Testis (tissue), 3 donors: ENCODE data around the gene GZF1. TPM values are rescaled to one million over a fixed set of nuclear protein-coding genes. Genes with fewer than 3 reads are reported as not detected.

Source experiments
- DNase-seq: peaks from one replicate; pipeline ENCODE4 v3.0.0-alpha.2; 2019
- H3K27ac ChIP-seq, 2 donors: fragments of 200-600 bp; sonication (generic); one replicate each; pipeline ENCODE4 v1.5.1; 2019
- H3K27me3 ChIP-seq: fragments of 200-600 bp; sonication (generic); one replicate; pipeline ENCODE4 v1.5.1; 2019
- H3K36me3 ChIP-seq: fragments of 200-600 bp; sonication (generic); one replicate; pipeline ENCODE4 v1.5.1; 2017; ENCODE audit warnings: low read depth; ENCODE audit errors: missing control alignments
- H3K4me1 ChIP-seq: fragments of 200-600 bp; sonication (generic); one replicate; pipeline ENCODE4 v1.5.1; 2019
- H3K4me3 ChIP-seq, 2 donors: fragments of 200-600 bp; sonication (generic); one replicate each; pipeline ENCODE4 v1.5.1; 2017 to 2019
- H3K9me3 ChIP-seq: fragments of 200-600 bp; sonication (generic); one replicate; pipeline ENCODE4 v1.5.1; 2017
- CTCF ChIP-seq, 3 experiments: fragments of 450-650 bp in 2 of 3; fragments of 200-600 bp in 1 of 3; sonication (generic) in 1 of 3; IDR thresholded peaks; one replicate each; pipeline ENCODE4 v1.5.1; 2016 to 2019; ENCODE audit warnings: antibody characterized with exemption in 3 of 3, mild to moderate bottlenecking in 2 of 3, moderate library complexity in 1 of 3
- POLR2A ChIP-seq: fragments of 450-650 bp; IDR thresholded peaks from one replicate; pipeline ENCODE4 v1.6.1; 2017; ENCODE audit warnings: antibody characterized with exemption, mild to moderate bottlenecking, moderate library complexity
- WGBS, 2 donors: methylation state at CpG; one replicate each; pipeline ENCODE4 v1.1.5; 2018; 5-methylcytosine and 5-hydroxymethylcytosine counted together
- intact Hi-C: fragments of 100-400 bp; cut with DNase I; formaldehyde crosslinking; loops from one replicate; pipeline ENCODE4 v1.15.1; 2023; ENCODE audit warnings: low total_unique reads
- polyA plus RNA-seq: library from polyadenylated mRNA; stranded (reverse); fragments of 350-450 nt; fragmentation: Illumina TruSeq; extraction: RNeasy Lipid Tissue Mini Kit (QIAGEN cat#74804); gene quantifications from one replicate; pipeline ENCODE4 v1.2.3, GENCODE V29; 2014; ENCODE audit warnings: low read depth, low replicate concordance; ENCODE audit not compliant: insufficient read depth
- total RNA-seq, 2 donors: library from RNA; depleted of rRNA; stranded (reverse); fragments of >200 nt; gene quantifications; one replicate each; pipeline ENCODE4 v1.2.3, GENCODE V29; 2016

The GZF1 gene
- total and polyA plus RNA-seq, 3 donors from 2014 or later, result 32.4 to 47.4 (median 46.1) TPM

- 55 to 60% methylated on average over 6 of the region's 6 CpGs for WGBS, 2 donors
- Histone ChIP-seq H3K4me3 (no peak overlapping the region), H3K36me3 (no peaks in the 10 kb centered on the region), H3K27ac (no peak overlapping the region), H3K9me3 (no peaks in the 10 kb centered on the region), H3K27me3 (no peaks in the 10 kb centered on the region), H3K4me1 (peaks cover 26% of the 10 kb centered on the region)
- intact Hi-C loops, result no loop called here
- TF ChIP-seq CTCF (IDR thresholded peaks at IDR 0.05) (no peak), POLR2A (no peak)
- no peak for DNase-seq
Measured at GRCh38 chr20:23396950-23397627, 35.1 kb downstream of the GZF1 start.

DNA sequence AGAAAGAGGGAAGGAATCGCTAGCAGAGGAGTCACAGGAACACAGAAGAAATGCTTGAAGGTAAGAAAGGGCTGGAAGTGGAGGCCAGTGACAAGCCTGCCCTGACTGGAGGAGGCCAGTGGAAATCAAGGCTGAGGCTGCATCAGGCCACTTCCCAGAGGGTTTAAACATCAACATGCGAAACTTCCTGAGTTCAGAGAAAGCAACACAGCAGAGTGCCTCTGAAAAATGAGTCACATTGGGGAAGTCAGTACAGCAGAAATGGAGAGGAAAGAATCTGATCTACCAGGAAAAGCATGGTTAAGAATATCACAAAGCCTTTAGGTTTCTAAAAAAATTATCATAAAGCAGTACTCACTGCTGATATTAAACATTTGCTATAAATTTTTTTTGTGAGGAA is 36.0 kb downstream of the GZF1 start:
- H3K4me1 ChIP-seq, result peaks cover 33% of the 10 kb centered on the region
- WGBS, 2 donors, result 80 to 87% methylated on average over 2 of the region's 2 CpGs
- DNase-seq, result no peak
- no peak overlapping the region for H3K27ac ChIP-seq
- intact Hi-C loops, result no loop called here
- TF ChIP-seq CTCF (IDR thresholded peaks at IDR 0.05) (no peak), POLR2A (no peak)
- H3K36me3 ChIP-seq, result no peaks in the 10 kb centered on the region
- no peaks in the 10 kb centered on the region for H3K9me3 ChIP-seq
- no peaks in the 10 kb centered on the region for H3K27me3 ChIP-seq
- H3K4me3 ChIP-seq, result no peak overlapping the region

- WGBS, 2 donors, result 85 to 89% methylated on average over 6 of the region's 6 CpGs
- Histone ChIP-seq H3K4me1 (peaks cover 49% of the 10 kb centered on the region), H3K27ac (no peak overlapping the region), H3K9me3 (no peaks in the 10 kb centered on the region), H3K27me3 (no peaks in the 10 kb centered on the region), H3K4me3 (no peak overlapping the region), H3K36me3 (no peaks in the 10 kb centered on the region)
- intact Hi-C loops, result no loop called here
- TF ChIP-seq CTCF (IDR thresholded peaks at IDR 0.05) (no peak), POLR2A (no peak)
- no peak for DNase-seq
Measured at GRCh38 chr20:23399568-23400241, 37.7 kb downstream of the GZF1 start.

DNA sequence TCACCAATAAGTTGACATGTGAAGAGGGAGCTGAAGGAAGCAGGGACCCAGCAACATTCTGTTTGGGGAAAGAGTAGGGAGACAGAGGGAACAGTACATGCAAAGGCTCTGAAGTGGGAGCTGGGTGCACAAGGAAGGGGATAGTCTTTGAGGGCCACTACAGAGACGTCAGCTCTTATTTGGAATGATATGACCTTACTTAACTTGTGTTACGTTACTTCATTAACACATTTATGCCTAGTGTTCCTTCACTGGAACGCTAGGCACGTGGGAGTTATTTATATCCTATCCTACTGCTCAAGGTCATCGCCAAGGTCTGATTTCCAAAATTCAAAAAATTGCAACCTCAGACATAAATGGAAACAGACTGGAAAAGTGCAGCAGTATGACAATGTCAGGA is 39.1 kb downstream of the GZF1 start:
- WGBS, 2 donors, result 36 to 44% methylated on average over 5 of the region's 5 CpGs
- TF ChIP-seq POLR2A, result no peak
- no peak for TF ChIP-seq CTCF (IDR thresholded peaks at IDR 0.05)
- Histone ChIP-seq H3K27me3 (no peaks in the 10 kb centered on the region), H3K4me3 (no peak overlapping the region), H3K9me3 (no peaks in the 10 kb centered on the region), H3K27ac (peak overlapping the region in 1 of 2 donors; percentile 47), H3K4me1 (peaks cover 55% of the 10 kb centered on the region), H3K36me3 (no peaks in the 10 kb centered on the region)
- intact Hi-C loops, result no loop called here
- no peak for DNase-seq
